HepG2 (cell line): ENCODE measurements around the gene STMND1.

Experiments
- ATF4 ChIP-seq, 2 experiments: fragments of 450-650 bp in 1 of 2; sonication (generic) in 1 of 2; formaldehyde crosslinking; IDR thresholded peaks; 2 replicates each; pipeline versions ENCODE4 v1.5.0 to v1.8.0; 2020 to 2022; ENCODE audit warnings: mild to moderate bottlenecking in 1 of 2, missing genetic modification reagents in 1 of 2
- DNMT1 ChIP-seq: sonication (generic); formaldehyde crosslinking; IDR thresholded peaks from 2 replicates; pipeline ENCODE4 v1.5.1; 2020; ENCODE audit warnings: mild to moderate bottlenecking, missing genetic modification reagents
- FOXM1 ChIP-seq: sonication (generic); formaldehyde crosslinking; IDR thresholded peaks from 2 replicates; pipeline ENCODE4 v1.5.0; 2020; ENCODE audit warnings: missing genetic modification reagents
- NR2C2 ChIP-seq: sonication (generic); formaldehyde crosslinking; IDR thresholded peaks from 2 replicates; pipeline ENCODE4 v1.4.0; 2020; ENCODE audit warnings: missing genetic modification reagents, mild to moderate bottlenecking, moderate library complexity, borderline replicate concordance
- POLR2A ChIP-seq, 2 experiments: IDR thresholded peaks; 2 replicates each; pipeline ENCODE4 v1.6.1; 2011; ENCODE audit warnings: low read depth in 2 of 2, low read length in 2 of 2, mild to moderate bottlenecking in 1 of 2, moderate library complexity in 1 of 2; ENCODE audit not compliant: insufficient read depth in 1 of 2
- RFX3 ChIP-seq: IDR thresholded peaks from 2 replicates; pipeline ENCODE4 v1.6.1; 2016; ENCODE audit warnings: missing biosample characterization, missing genetic modification reagents
- SALL1 ChIP-seq: sonication (generic); formaldehyde crosslinking; IDR thresholded peaks from 2 replicates; pipeline ENCODE4 v1.8.0; 2022; ENCODE audit warnings: mild to moderate bottlenecking, missing genetic modification reagents
- SETDB1 ChIP-seq: sonication (generic); formaldehyde crosslinking; IDR thresholded peaks from 2 replicates; pipeline ENCODE4 v1.5.1; 2020; ENCODE audit warnings: missing genetic modification reagents, mild to moderate bottlenecking, borderline replicate concordance
- SRSF9 ChIP-seq: fragments of 200-400 bp; formaldehyde crosslinking; IDR thresholded peaks from 2 replicates; pipeline ENCODE4 v1.6.1; 2018; ENCODE audit warnings: borderline replicate concordance, mild to moderate bottlenecking, low read depth, low read length; ENCODE audit not compliant: insufficient read depth, poor library complexity, severe bottlenecking
- TF ChIP-seq, protein P1 (sequence below): sonication (generic); formaldehyde crosslinking; IDR thresholded peaks from 2 replicates; pipeline ENCODE4 v1.5.0; 2020; ENCODE audit warnings: mild to moderate bottlenecking, missing genetic modification reagents, moderate library complexity

DNA sequence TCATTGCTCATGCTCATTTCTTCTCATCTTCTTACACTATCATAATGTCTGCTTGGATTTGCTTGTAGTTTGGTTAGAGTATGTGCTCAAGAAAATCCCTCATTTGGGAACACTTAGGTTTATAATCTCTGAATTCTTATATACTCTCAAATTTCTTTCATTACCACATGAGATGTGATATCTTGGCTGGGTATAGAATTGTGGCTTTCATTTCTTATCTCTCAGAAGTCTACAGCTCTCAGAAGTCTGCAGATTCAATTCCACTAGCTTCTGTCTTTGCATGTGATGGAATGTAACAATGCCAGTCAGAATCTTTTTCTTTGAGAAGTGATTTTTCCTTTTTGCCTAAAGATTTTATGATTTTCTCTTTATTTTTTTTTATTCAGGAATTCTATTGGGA is 50.9 kb downstream of the STMND1 start:
- TF ChIP-seq FOXM1 (CRISPR knock-in tag) (no peak), POLR2A (IDR thresholded peaks at IDR 0.05; ENCODE audit: insufficient read depth in 1 of 2, low read depth in 2 of 2, low read length in 2 of 2) (no peak), RFX3 (CRISPR knock-in tag) (no peak), SALL1 (CRISPR knock-in tag) (no peak), DNMT1 (CRISPR knock-in tag) (no peak), SETDB1 (CRISPR knock-in tag) (no peak), SRSF9 (no peak), ATF4 (CRISPR knock-in tag; IDR thresholded peaks at IDR 0.05) (no peak), NR2C2 (no peak)
- TF ChIP-seq, protein P1, sequence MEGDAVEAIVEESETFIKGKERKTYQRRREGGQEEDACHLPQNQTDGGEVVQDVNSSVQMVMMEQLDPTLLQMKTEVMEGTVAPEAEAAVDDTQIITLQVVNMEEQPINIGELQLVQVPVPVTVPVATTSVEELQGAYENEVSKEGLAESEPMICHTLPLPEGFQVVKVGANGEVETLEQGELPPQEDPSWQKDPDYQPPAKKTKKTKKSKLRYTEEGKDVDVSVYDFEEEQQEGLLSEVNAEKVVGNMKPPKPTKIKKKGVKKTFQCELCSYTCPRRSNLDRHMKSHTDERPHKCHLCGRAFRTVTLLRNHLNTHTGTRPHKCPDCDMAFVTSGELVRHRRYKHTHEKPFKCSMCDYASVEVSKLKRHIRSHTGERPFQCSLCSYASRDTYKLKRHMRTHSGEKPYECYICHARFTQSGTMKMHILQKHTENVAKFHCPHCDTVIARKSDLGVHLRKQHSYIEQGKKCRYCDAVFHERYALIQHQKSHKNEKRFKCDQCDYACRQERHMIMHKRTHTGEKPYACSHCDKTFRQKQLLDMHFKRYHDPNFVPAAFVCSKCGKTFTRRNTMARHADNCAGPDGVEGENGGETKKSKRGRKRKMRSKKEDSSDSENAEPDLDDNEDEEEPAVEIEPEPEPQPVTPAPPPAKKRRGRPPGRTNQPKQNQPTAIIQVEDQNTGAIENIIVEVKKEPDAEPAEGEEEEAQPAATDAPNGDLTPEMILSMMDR, result no peak
